Breast epithelium (tissue), 3 donors: Measurements from ENCODE around the gene LSM2.

Source experiments
- POLR2A ChIP-seq: fragments of 450-650 bp; IDR thresholded peaks from one replicate; pipeline ENCODE4 v1.6.1; 2016; ENCODE audit warnings: antibody characterized with exemption, mild to moderate bottlenecking, moderate library complexity
- POLR2AphosphoS5 ChIP-seq, 3 donors: sonication (generic); formaldehyde crosslinking; IDR thresholded peaks; one replicate each; pipeline ENCODE4 v1.6.1; 2017; ENCODE audit warnings: antibody characterized with exemption in 3 of 3
- TF ChIP-seq, protein P1 (sequence below), 3 donors: fragments of 450-650 bp; IDR thresholded peaks; one replicate each; pipeline ENCODE4 v1.5.1; 2016 to 2017; ENCODE audit warnings: antibody characterized with exemption in 3 of 3, mild to moderate bottlenecking in 3 of 3, moderate library complexity in 3 of 3

DNA sequence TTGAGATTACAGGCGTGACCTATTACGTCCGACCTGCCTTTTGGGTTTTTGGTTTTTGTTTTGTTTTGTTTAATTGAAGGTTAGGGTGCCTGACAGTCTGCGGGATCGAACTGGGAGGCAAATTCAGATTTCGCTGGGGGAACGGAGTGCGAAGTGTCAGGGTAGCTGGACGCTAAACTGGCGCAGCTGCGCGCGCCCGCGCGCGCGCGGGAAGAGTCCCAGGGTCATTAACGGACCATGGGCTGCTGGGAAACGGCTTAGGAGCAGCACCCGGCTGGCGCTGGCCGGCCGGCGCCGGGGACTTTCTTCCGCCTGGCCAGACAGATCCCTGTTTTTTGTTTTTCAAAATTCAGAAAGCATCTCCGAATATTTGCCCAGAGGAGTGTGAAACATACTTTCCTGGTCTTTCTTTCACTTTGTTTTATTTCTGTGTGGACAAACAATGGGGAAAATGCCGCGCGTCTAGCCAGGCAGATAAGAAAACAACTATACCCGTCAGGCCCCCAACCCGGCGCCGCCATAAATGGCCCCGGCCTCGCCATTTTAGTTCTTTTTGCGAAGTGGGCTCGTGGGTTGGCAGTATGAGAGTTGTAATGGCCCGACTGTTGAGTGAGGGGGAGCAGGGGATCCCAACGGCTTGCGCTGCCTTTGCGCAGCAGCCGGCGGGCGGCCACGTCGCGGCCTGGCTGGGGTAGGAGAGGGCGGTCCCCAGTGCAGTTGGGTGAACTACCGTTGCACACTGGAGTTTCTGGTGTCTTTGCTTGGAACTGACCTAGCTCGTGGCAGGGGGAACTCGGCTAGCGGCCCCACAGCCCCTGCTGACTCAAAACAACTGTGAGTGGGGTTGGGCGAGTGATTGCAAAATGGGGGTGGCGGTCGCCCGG is 27.8 kb upstream of the LSM2 start:
- TF ChIP-seq, protein P1, sequence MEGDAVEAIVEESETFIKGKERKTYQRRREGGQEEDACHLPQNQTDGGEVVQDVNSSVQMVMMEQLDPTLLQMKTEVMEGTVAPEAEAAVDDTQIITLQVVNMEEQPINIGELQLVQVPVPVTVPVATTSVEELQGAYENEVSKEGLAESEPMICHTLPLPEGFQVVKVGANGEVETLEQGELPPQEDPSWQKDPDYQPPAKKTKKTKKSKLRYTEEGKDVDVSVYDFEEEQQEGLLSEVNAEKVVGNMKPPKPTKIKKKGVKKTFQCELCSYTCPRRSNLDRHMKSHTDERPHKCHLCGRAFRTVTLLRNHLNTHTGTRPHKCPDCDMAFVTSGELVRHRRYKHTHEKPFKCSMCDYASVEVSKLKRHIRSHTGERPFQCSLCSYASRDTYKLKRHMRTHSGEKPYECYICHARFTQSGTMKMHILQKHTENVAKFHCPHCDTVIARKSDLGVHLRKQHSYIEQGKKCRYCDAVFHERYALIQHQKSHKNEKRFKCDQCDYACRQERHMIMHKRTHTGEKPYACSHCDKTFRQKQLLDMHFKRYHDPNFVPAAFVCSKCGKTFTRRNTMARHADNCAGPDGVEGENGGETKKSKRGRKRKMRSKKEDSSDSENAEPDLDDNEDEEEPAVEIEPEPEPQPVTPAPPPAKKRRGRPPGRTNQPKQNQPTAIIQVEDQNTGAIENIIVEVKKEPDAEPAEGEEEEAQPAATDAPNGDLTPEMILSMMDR (IDR thresholded peaks at IDR 0.05) = peak in 1 of 3 donors; percentile 18
- TF ChIP-seq POLR2A (peak; percentile 61), POLR2AphosphoS5 (IDR thresholded peaks at IDR 0.05) (peak; percentile 60 to 78 (median 74))
